RWPE1 (cell line): Measurements from ENCODE around the gene HS6ST1.

Experiments used
- CTCF ChIA-PET: fragments of 350-600 bp; sonication (Branson Sonifier 250); formaldehyde crosslinking; extraction: SDS; loops from one replicate; lab custom pipeline; 2021; lab: Yijun Ruan, JAX
- POLR2A ChIA-PET: fragments of 400-600 bp; formaldehyde crosslinking; extraction: SDS; loops from one replicate; lab custom pipeline; 2020; ENCODE audit warnings: antibody characterized with exemption; ENCODE audit not compliant: low non-redundant PET; lab: Yijun Ruan, JAX
- DNase-seq: peaks from one replicate; pipeline ENCODE4 v3.0.0; 2012; ENCODE audit warnings: low spot score
- H3K27ac ChIP-seq: fragments of 450-650 bp; 2 replicates; pipeline ENCODE4 v1.5.1; 2017
- CTCF ChIP-seq: fragments of 450-650 bp; conservative IDR thresholded peaks from 2 replicates; pipeline ENCODE4 v1.5.1; 2017; ENCODE audit warnings: low read depth, mild to moderate bottlenecking

The HS6ST1 gene

GRCh38 chr2:128301021-128301420 lies 17.6 kb downstream of the HS6ST1 start:
- ChIA-PET POLR2A (interaction anchor here (0.6 kb wide), 1 partner anchor 1194 kb away, joined by 6 read pairs; the partner anchor contains the start of gene BIN1), CTCF (interaction anchor here (0.6 to 1.1 kb wide), 2 partner anchors 9 to 16 kb away, joined by 4 read pairs; no protein-coding TSS in a partner anchor)
- TF ChIP-seq CTCF, result no peak
- H3K27ac ChIP-seq, result peak overlapping the region; percentile 98
- no peak for DNase-seq

GRCh38 chr2:128300151-128301020 lies 18.3 kb downstream of the HS6ST1 start:
- ChIA-PET CTCF (interaction anchor here (0.6 to 1.1 kb wide), 2 partner anchors 9 to 17 kb away, joined by 4 read pairs; no protein-coding TSS in a partner anchor), POLR2A (no interaction called here)
- TF ChIP-seq CTCF, result no peak
- DNase-seq, result no peak
- peak overlapping the region; percentile 98 for H3K27ac ChIP-seq

- DNase-seq, result no peak
- POLR2A ChIA-PET, result no interaction called here
- CTCF ChIA-PET, result no interaction called here
- TF ChIP-seq CTCF, result no peak
- H3K27ac ChIP-seq, result peak overlapping the region; percentile 9; the same call in 1 of the 2 replicates
Observed at GRCh38 chr2:128299628-128300027, 19.0 kb downstream of the HS6ST1 start.

DNA sequence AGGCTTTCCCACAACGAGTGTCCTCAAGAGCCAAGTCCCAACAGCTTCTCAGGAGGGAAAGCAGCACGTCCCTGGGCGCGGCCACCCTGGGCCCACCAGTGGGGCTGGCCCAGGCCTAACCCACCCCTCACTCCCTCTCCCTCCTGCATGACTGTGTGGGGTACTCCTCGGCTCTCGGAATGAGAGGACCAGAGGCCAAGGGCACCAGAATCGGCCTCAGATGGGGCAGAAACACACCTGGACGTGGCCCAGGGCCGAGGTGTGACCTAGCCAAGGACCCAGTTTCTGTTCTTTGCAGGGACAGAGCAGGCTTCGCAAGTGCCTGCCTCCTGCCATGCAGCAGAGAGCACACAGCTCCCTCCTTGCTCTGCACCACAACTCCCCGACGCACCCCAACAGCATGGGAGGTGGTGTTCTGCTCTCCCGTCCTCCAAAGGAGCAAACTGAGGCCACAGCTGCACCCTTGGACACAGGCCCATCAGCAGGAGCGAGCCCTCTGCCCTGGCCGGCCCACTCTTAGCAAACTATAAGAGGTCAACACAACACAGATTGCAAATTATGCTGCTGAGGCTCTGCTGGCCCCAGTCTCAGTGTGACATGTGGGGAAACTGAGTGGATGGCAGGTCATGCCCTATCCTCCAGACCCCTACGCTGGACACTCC lies 19.7 kb downstream of the HS6ST1 start:
- ChIA-PET CTCF (no interaction called here), POLR2A (no interaction called here)

DNA sequence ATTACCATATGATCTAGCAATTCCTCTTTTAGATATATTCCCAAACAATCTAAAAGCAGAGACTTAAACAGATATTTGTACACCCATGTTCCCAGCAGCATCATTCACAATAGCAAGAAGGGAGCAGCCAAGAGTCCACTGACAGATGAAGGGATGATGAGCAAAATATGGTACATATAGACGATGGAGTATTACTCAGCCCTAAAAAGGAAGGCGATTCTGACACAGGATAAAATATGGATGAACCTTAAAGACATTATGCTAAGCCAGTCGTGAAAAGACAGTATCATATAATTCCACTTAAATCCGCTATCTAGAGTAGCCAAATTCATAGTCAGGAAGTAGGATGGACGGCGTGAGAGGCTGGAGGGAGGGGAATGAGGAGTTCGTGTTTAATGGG lies 20.4 kb downstream of the HS6ST1 start:
- CTCF ChIA-PET, result no interaction called here
- POLR2A ChIA-PET, result no interaction called here
- no peak for TF ChIP-seq CTCF
- DNase-seq, result no peak
- H3K27ac ChIP-seq, result no peak overlapping the region

More for the DNA sequence above, 19.7 kb downstream of the HS6ST1 start:
- peak overlapping the region; percentile 9; the same call in 1 of the 2 replicates for H3K27ac ChIP-seq
- no peak for TF ChIP-seq CTCF
- no peak for DNase-seq

DNA sequence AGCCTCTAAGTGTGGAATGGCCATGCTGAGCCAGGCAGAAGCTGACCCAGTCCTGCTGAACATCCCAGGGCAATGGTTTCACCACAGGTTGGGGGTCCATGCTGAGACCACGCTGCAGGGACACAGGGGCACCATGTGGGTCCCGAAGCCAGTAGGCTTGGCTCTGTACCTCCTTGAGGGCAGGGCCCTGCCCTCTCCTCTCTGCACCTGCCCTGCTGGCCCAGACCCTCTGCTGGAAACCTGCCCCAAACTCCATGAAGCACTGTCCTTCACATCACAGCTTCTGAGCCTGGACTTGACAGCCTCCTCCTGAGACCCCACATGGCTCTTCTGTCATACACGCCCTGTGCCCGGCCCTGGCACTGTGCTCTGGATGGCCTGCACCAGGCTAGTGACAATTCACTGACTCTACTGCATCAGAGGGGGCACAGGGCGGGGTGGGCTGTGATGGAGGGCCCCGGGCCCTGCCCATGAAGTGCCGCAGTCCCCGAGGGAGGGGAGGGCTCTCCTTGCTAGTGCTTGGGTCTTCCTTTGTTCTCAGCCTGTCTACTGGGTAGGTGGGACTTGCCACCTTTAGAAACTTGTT lies 24.7 kb downstream of the HS6ST1 start:
- ChIA-PET CTCF (interaction anchor here (0.5 to 0.7 kb wide), 2 partner anchors 8 to 385 kb away, joined by 4 to 5 read pairs; no protein-coding TSS in a partner anchor), POLR2A (no interaction called here)
- peak overlapping the region; percentile 42; the same call in 1 of the 2 replicates for H3K27ac ChIP-seq
- TF ChIP-seq CTCF, result no peak
- DNase-seq, result no peak
